ENCODE measurements around the gene ARID1B. TPM values are rescaled to one million over a fixed set of nuclear protein-coding genes. Genes with fewer than 3 reads are reported as not detected.

ARID1B gene
- total RNA-seq, 1 experiment from 2014 or later: 60.3 TPM

GRCh38 chr6:156824142-156824541 is 47.0 kb downstream of the ARID1B start:
- Mint-ChIP-seq H3K27ac (no peak overlapping the region), H3K27me3 (ENCODE audit: low read depth) (no peaks in the 10 kb centered on the region), H3K4me3 (no peak overlapping the region), H3K36me3 (no peaks in the 10 kb centered on the region), H3K9me3 (no peaks in the 10 kb centered on the region), H3K4me1 (peaks cover 55% of the 10 kb centered on the region)
- ChIA-PET CTCF (no interaction called here), POLR2A (no interaction called here)
- ATAC-seq: no peak
- no peak for TF ChIP-seq HMGA2 (CRISPR knock-in tag; IDR thresholded peaks at IDR 0.05)
- no peak for TF ChIP-seq AFF4 (CRISPR knock-in tag; IDR thresholded peaks at IDR 0.05; ENCODE audit: borderline replicate concordance)
- TF ChIP-seq E2F1 (CRISPR knock-in tag; IDR thresholded peaks at IDR 0.05): no peak
- no peak for TF ChIP-seq MAX (CRISPR knock-in tag; IDR thresholded peaks at IDR 0.05)
- no peak for DNase-seq (ENCODE audit: low spot score)

- POLR2A ChIA-PET: no interaction called here
- no peak for ATAC-seq
- no peaks in the 10 kb centered on the region for H3K27me3 Mint-ChIP-seq (ENCODE audit: low read depth)
- no peaks in the 10 kb centered on the region; the same call in 1 of the 2 replicates for H3K36me3 Mint-ChIP-seq
- no peak for TF ChIP-seq FOXK1 (CRISPR knock-in tag; IDR thresholded peaks at IDR 0.05)
- peaks cover 42% of the 10 kb centered on the region for H3K4me1 Mint-ChIP-seq
- H3K27ac Mint-ChIP-seq: no peak overlapping the region
- no peaks in the 10 kb centered on the region for H3K9me3 Mint-ChIP-seq
- DNase-seq (ENCODE audit: low spot score): no peak
- CTCF ChIA-PET: no interaction called here
- no peak overlapping the region for H3K4me3 Mint-ChIP-seq
Observed at GRCh38 chr6:156825475-156825874, 48.3 kb downstream of the ARID1B start.

- Mint-ChIP-seq H3K9me3 (no peaks in the 10 kb centered on the region), H3K4me1 (peaks cover 47% of the 10 kb centered on the region), H3K36me3 (no peaks in the 10 kb centered on the region; the same call in 1 of the 2 replicates), H3K27ac (peak overlapping the region; percentile 10), H3K4me3 (no peak overlapping the region), H3K27me3 (ENCODE audit: low read depth) (no peaks in the 10 kb centered on the region)
- CTCF ChIA-PET: no interaction called here
- ATAC-seq (peak; percentile 50), DNase-seq (ENCODE audit: low spot score) (no peak)
- POLR2A ChIA-PET: no interaction called here
- TF ChIP-seq ZNF532 (CRISPR knock-in tag; IDR thresholded peaks at IDR 0.05; ENCODE audit: borderline replicate concordance): no peak
- TF ChIP-seq HMGA2 (CRISPR knock-in tag; IDR thresholded peaks at IDR 0.05): no peak
- no peak for TF ChIP-seq TCF7 (CRISPR knock-in tag; IDR thresholded peaks at IDR 0.05; ENCODE audit: low read depth)
- no peak for TF ChIP-seq TEAD1 (CRISPR knock-in tag; IDR thresholded peaks at IDR 0.05)
- TF ChIP-seq ZNF425 (CRISPR knock-in tag; conservative IDR thresholded peaks at IDR 0.05): no peak
- TF ChIP-seq USF2 (CRISPR knock-in tag; IDR thresholded peaks at IDR 0.05): no peak
Observed at GRCh38 chr6:156826290-156826955, 49.2 kb downstream of the ARID1B start.
